Esophagus squamous epithelium (tissue), 4 donors: ENCODE results near the gene LDHB.

Experiments
- CTCF ChIP-seq, 6 experiments: fragments of 450-650 bp in 4 of 6; fragments of 200-600 bp in 2 of 6; sonication (generic) in 2 of 6; IDR thresholded peaks; one replicate each; pipeline ENCODE4 v1.5.1; 2016 to 2019; ENCODE audit warnings: antibody characterized with exemption in 6 of 6, mild to moderate bottlenecking in 4 of 6, moderate library complexity in 4 of 6
- POLR2A ChIP-seq, 4 donors: fragments of 450-650 bp; IDR thresholded peaks; one replicate each; pipeline ENCODE4 v1.6.1; 2017; ENCODE audit warnings: antibody characterized with exemption in 4 of 4, mild to moderate bottlenecking in 4 of 4, moderate library complexity in 3 of 4

GRCh38 chr12:21598651-21599050 is 59.0 kb downstream of the LDHB start:
- TF ChIP-seq POLR2A (IDR thresholded peaks at IDR 0.05) (no peak), CTCF (IDR thresholded peaks at IDR 0.05) (no peak)
